Measurements from ENCODE around the gene RABEP2. TPM values are rescaled to one million over a fixed set of nuclear protein-coding genes. Genes with fewer than 3 reads are reported as not detected.
A peak's percentile ranks its signal among the peaks of the same experiment; 100 is the strongest.
"Not testable (repeated sequence)": the region's sequence is repeated elsewhere in the genome, so short reads cannot be mapped to it uniquely, and the experiment has no call there.

The RABEP2 gene
- total and polyA plus RNA-seq, 5 donors from 2014 or later: 2.9 to 28.2 (median 3.8) TPM

- H3K4me3 ChIP-seq (ENCODE audit: low read depth, low read length): no peak overlapping the region
Measured at GRCh38 chr16:28876019-28876659, 48.9 kb downstream of the RABEP2 start.

GRCh38 chr16:28875134-28876018 is 49.7 kb downstream of the RABEP2 start:
- H3K4me3 Mint-ChIP-seq: no peak overlapping the region
- H3K36me3 ChIP-seq (ENCODE audit: control insufficient read depth, insufficient read depth, low read length): peaks cover 14% of the 10 kb centered on the region
- DNase-seq (no peak), ATAC-seq (ENCODE audit: low read depth in 2 of 2) (no peak)
- no peaks in the 10 kb centered on the region for H3K27me3 Mint-ChIP-seq
- peaks cover 0 to 13% (median 5%) of the 10 kb centered on the region in 4 donors for H3K4me1 Mint-ChIP-seq
- no peaks in the 10 kb centered on the region for H3K9me3 Mint-ChIP-seq
- no peaks in the 10 kb centered on the region for H3K9me3 ChIP-seq (ENCODE audit: control insufficient read depth in 2 of 2, low read length in 2 of 2)
- peaks cover under 1% of the 10 kb centered on the region for H3K36me3 Mint-ChIP-seq
- no peak overlapping the region for H3K4me3 ChIP-seq (ENCODE audit: low read depth, low read length)
- no peak overlapping the region for H3K27ac Mint-ChIP-seq
- H3K4me1 ChIP-seq (ENCODE audit: control insufficient read depth, insufficient read depth, low read length, poor library complexity, severe bottlenecking): peaks cover 13% of the 10 kb centered on the region
- no peak overlapping the region for H3K27ac ChIP-seq (ENCODE audit: insufficient read depth, low read length, poor library complexity, severe bottlenecking)
- H3K27me3 ChIP-seq (ENCODE audit: control insufficient read depth, insufficient read depth, low read length): no peaks in the 10 kb centered on the region

More at GRCh38 chr16:28876019-28876659, 48.9 kb downstream of the RABEP2 start:
- Mint-ChIP-seq H3K9me3 (no peaks in the 10 kb centered on the region), H3K27me3 (peaks cover 5% of the 10 kb centered on the region), H3K4me1 (peaks cover 0 to 17% (median 8%) of the 10 kb centered on the region in 4 donors), H3K4me3 (no peak overlapping the region), H3K36me3 (no peaks in the 10 kb centered on the region), H3K27ac (peak overlapping the region in 1 of 3 donors; percentile 7)
- Histone ChIP-seq H3K27ac (ENCODE audit: insufficient read depth, low read length, poor library complexity, severe bottlenecking) (no peak overlapping the region), H3K4me1 (ENCODE audit: control insufficient read depth, insufficient read depth, low read length, poor library complexity, severe bottlenecking) (peaks cover 17% of the 10 kb centered on the region), H3K9me3 (ENCODE audit: control insufficient read depth in 2 of 2, low read length in 2 of 2) (no peaks in the 10 kb centered on the region), H3K36me3 (ENCODE audit: control insufficient read depth, insufficient read depth, low read length) (peaks cover 8% of the 10 kb centered on the region), H3K27me3 (ENCODE audit: control insufficient read depth, insufficient read depth, low read length) (no peaks in the 10 kb centered on the region)
- DNase-seq: no peak
- no peak for ATAC-seq (ENCODE audit: low read depth in 2 of 2)

- Mint-ChIP-seq H3K36me3 (peaks cover 10% of the 10 kb centered on the region), H3K27me3 (no peaks in the 10 kb centered on the region), H3K4me1 (peaks cover 0 to 12% (median 6%) of the 10 kb centered on the region in 4 donors), H3K27ac (peak overlapping the region in 1 of 3 donors; percentile 71), H3K9me3 (no peaks in the 10 kb centered on the region), H3K4me3 (no peak overlapping the region)
- Histone ChIP-seq H3K27ac (ENCODE audit: insufficient read depth, low read length, poor library complexity, severe bottlenecking) (no peak overlapping the region), H3K4me1 (ENCODE audit: control insufficient read depth, insufficient read depth, low read length, poor library complexity, severe bottlenecking) (peaks cover 6% of the 10 kb centered on the region), H3K4me3 (ENCODE audit: low read depth, low read length) (no peak overlapping the region), H3K9me3 (ENCODE audit: control insufficient read depth in 2 of 2, low read length in 2 of 2) (no peaks in the 10 kb centered on the region), H3K36me3 (ENCODE audit: control insufficient read depth, insufficient read depth, low read length) (peaks cover 24% of the 10 kb centered on the region), H3K27me3 (ENCODE audit: control insufficient read depth, insufficient read depth, low read length) (no peaks in the 10 kb centered on the region)
- ATAC-seq (ENCODE audit: low read depth in 2 of 2): no peak
- DNase-seq: no peak
Measured at GRCh38 chr16:28874406-28874805, 50.6 kb downstream of the RABEP2 start.

- no peaks in the 10 kb centered on the region for H3K27me3 Mint-ChIP-seq
- Histone ChIP-seq H3K36me3 (ENCODE audit: control insufficient read depth, insufficient read depth, low read length) (peaks cover 31% of the 10 kb centered on the region), H3K4me3 (ENCODE audit: low read depth, low read length) (no peak overlapping the region), H3K27me3 (ENCODE audit: control insufficient read depth, insufficient read depth, low read length) (no peaks in the 10 kb centered on the region), H3K4me1 (ENCODE audit: control insufficient read depth, insufficient read depth, low read length, poor library complexity, severe bottlenecking) (no peaks in the 10 kb centered on the region), H3K27ac (ENCODE audit: insufficient read depth, low read length, poor library complexity, severe bottlenecking) (no peak overlapping the region), H3K9me3 (ENCODE audit: control insufficient read depth in 2 of 2, low read length in 2 of 2) (no peaks in the 10 kb centered on the region)
- peak; percentile 36 to 53 (median 45) for DNase-seq
- no peaks in the 10 kb centered on the region for H3K9me3 Mint-ChIP-seq
- H3K4me3 Mint-ChIP-seq: no peak overlapping the region
- H3K4me1 Mint-ChIP-seq: peaks cover 0 to 6% (median 2%) of the 10 kb centered on the region in 4 donors
- H3K36me3 Mint-ChIP-seq: peaks cover 10% of the 10 kb centered on the region
- peak; percentile 63 to 75 for ATAC-seq (ENCODE audit: low read depth in 2 of 2)
- H3K27ac Mint-ChIP-seq: no peak overlapping the region
Measured at GRCh38 chr16:28873543-28874201, 51.4 kb downstream of the RABEP2 start.

GRCh38 chr16:28872952-28873351 is 52.1 kb downstream of the RABEP2 start:
- DNase-seq (no peak), ATAC-seq (ENCODE audit: low read depth in 2 of 2) (no peak)
- Histone ChIP-seq H3K27ac (ENCODE audit: insufficient read depth, low read length, poor library complexity, severe bottlenecking) (no peak overlapping the region), H3K36me3 (ENCODE audit: control insufficient read depth, insufficient read depth, low read length) (peaks cover 33% of the 10 kb centered on the region), H3K4me3 (ENCODE audit: low read depth, low read length) (no peak overlapping the region), H3K27me3 (ENCODE audit: control insufficient read depth, insufficient read depth, low read length) (no peaks in the 10 kb centered on the region), H3K9me3 (ENCODE audit: control insufficient read depth in 2 of 2, low read length in 2 of 2) (no peaks in the 10 kb centered on the region), H3K4me1 (ENCODE audit: control insufficient read depth, insufficient read depth, low read length, poor library complexity, severe bottlenecking) (no peaks in the 10 kb centered on the region)
- H3K27me3 Mint-ChIP-seq: no peaks in the 10 kb centered on the region
- no peaks in the 10 kb centered on the region for H3K9me3 Mint-ChIP-seq
- peaks cover 0 to 5% (median 1%) of the 10 kb centered on the region in 4 donors for H3K4me1 Mint-ChIP-seq
- H3K27ac Mint-ChIP-seq: no peak overlapping the region
- H3K36me3 Mint-ChIP-seq: peaks cover 10% of the 10 kb centered on the region
- H3K4me3 Mint-ChIP-seq: no peak overlapping the region

GRCh38 chr16:28869201-28869600 is 55.8 kb downstream of the RABEP2 start:
- no peak for DNase-seq
- H3K36me3 Mint-ChIP-seq: peaks cover 15% of the 10 kb centered on the region

GRCh38 chr16:28867646-28868045 is 57.4 kb downstream of the RABEP2 start:
- Histone ChIP-seq H3K36me3 (ENCODE audit: control insufficient read depth, insufficient read depth, low read length) (peaks cover 43% of the 10 kb centered on the region), H3K4me1 (ENCODE audit: control insufficient read depth, insufficient read depth, low read length, poor library complexity, severe bottlenecking) (peaks cover 12% of the 10 kb centered on the region)
- not testable (repeated sequence) for H3K9me3 Mint-ChIP-seq; DNase-seq; H3K27ac ChIP-seq (ENCODE audit: insufficient read depth, low read length, poor library complexity, severe bottlenecking); ATAC-seq (ENCODE audit: low read depth in 2 of 2); H3K27me3 ChIP-seq (ENCODE audit: control insufficient read depth, insufficient read depth, low read length); H3K27me3 Mint-ChIP-seq; H3K27ac Mint-ChIP-seq; H3K9me3 ChIP-seq (ENCODE audit: control insufficient read depth in 2 of 2, low read length in 2 of 2); H3K4me3 ChIP-seq (ENCODE audit: low read depth, low read length)
- Mint-ChIP-seq H3K4me3 (peak overlapping the region in 1 of 4 donors; percentile 74), H3K36me3 (peaks cover 15% of the 10 kb centered on the region), H3K4me1 (peaks cover 9 to 42% (median 25%) of the 10 kb centered on the region in 4 donors)

More at GRCh38 chr16:28869201-28869600, 55.8 kb downstream of the RABEP2 start:
- no peak for ATAC-seq (ENCODE audit: low read depth in 2 of 2)
- Histone ChIP-seq H3K9me3 (ENCODE audit: control insufficient read depth in 2 of 2, low read length in 2 of 2) (no peaks in the 10 kb centered on the region), H3K27ac (ENCODE audit: insufficient read depth, low read length, poor library complexity, severe bottlenecking) (no peak overlapping the region), H3K27me3 (ENCODE audit: control insufficient read depth, insufficient read depth, low read length) (no peaks in the 10 kb centered on the region), H3K4me1 (ENCODE audit: control insufficient read depth, insufficient read depth, low read length, poor library complexity, severe bottlenecking) (peaks cover 3% of the 10 kb centered on the region), H3K4me3 (ENCODE audit: low read depth, low read length) (no peak overlapping the region), H3K36me3 (ENCODE audit: control insufficient read depth, insufficient read depth, low read length) (peaks cover 43% of the 10 kb centered on the region)
- H3K4me1 Mint-ChIP-seq: peaks cover 9 to 29% (median 20%) of the 10 kb centered on the region in 4 donors
- no peak overlapping the region for H3K27ac Mint-ChIP-seq
- no peaks in the 10 kb centered on the region for H3K9me3 Mint-ChIP-seq
- no peaks in the 10 kb centered on the region for H3K27me3 Mint-ChIP-seq
- peak overlapping the region in 1 of 4 donors; percentile 73 for H3K4me3 Mint-ChIP-seq
